ENCODE data around the gene GRM8. TPM values are rescaled to one million over a fixed set of nuclear protein-coding genes. Genes with fewer than 3 reads are reported as not detected.

GRM8 gene
- total RNA-seq, 4 donors from 2014 or later: 0.57 TPM; not detected in 3

- DNase-seq: no peak
- intact Hi-C loops (cut with DNase I): no loop called here
- Histone ChIP-seq H3K27ac (no peak overlapping the region), H3K36me3 (no peaks in the 10 kb centered on the region), H3K4me1 (no peaks in the 10 kb centered on the region), H3K9me3 (no peaks in the 10 kb centered on the region), H3K27me3 (peaks cover 0 to 25% (median 0%) of the 10 kb centered on the region in 4 donors), H3K4me3 (no peak overlapping the region)
- no peak for TF ChIP-seq CTCF (IDR thresholded peaks at IDR 0.05)
- TF ChIP-seq POLR2A (IDR thresholded peaks at IDR 0.05): no peak
- 60 to 87% methylated on average over 1 of the region's 1 CpG for WGBS, 2 donors
These were observed 13.3 kb upstream of the GRM8 start for GRCh38 chr7:127266047-127266446.

- no peak for DNase-seq
- Histone ChIP-seq H3K27me3 (peaks cover 0 to 24% (median 0%) of the 10 kb centered on the region in 4 donors), H3K4me1 (no peaks in the 10 kb centered on the region), H3K36me3 (no peaks in the 10 kb centered on the region), H3K27ac (no peak overlapping the region), H3K9me3 (no peaks in the 10 kb centered on the region), H3K4me3 (no peak overlapping the region)
- TF ChIP-seq POLR2A (IDR thresholded peaks at IDR 0.05) (no peak), CTCF (IDR thresholded peaks at IDR 0.05) (no peak)
- WGBS, 2 donors: 60 to 75% methylated on average over 3 of the region's 3 CpGs
- intact Hi-C loops (cut with DNase I): no loop called here
These were observed 11.5 kb upstream of the GRM8 start for GRCh38 chr7:127264219-127264618.

GRCh38 chr7:127258111-127258510 is 5.4 kb upstream of the GRM8 start:
- no peak overlapping the region for H3K4me3 ChIP-seq
- intact Hi-C loops (cut with DNase I): no loop called here
- H3K36me3 ChIP-seq: no peaks in the 10 kb centered on the region
- DNase-seq: no peak
- H3K27me3 ChIP-seq: peaks cover 0 to 59% (median 0%) of the 10 kb centered on the region in 4 donors
- no peaks in the 10 kb centered on the region for H3K9me3 ChIP-seq
- no peak overlapping the region for H3K27ac ChIP-seq
- H3K4me1 ChIP-seq: peaks cover 0 to 4% (median 0%) of the 10 kb centered on the region in 3 donors
- WGBS, 2 donors: 67 to 75% methylated on average over 4 to 6 of the region's 6 CpGs
- TF ChIP-seq CTCF (IDR thresholded peaks at IDR 0.05) (no peak), POLR2A (IDR thresholded peaks at IDR 0.05) (no peak)

- Histone ChIP-seq H3K36me3 (no peaks in the 10 kb centered on the region), H3K27me3 (peaks cover 0 to 66% (median 3%) of the 10 kb centered on the region in 4 donors)
- intact Hi-C loops (cut with DNase I): no loop called here
These were observed 4.3 kb upstream of the GRM8 start for GRCh38 chr7:127257086-127257485.

More at GRCh38 chr7:127257086-127257485, 4.3 kb upstream of the GRM8 start:
- no peak for DNase-seq
- no peaks in the 10 kb centered on the region for H3K9me3 ChIP-seq
- no peak overlapping the region for H3K4me3 ChIP-seq
- TF ChIP-seq CTCF (IDR thresholded peaks at IDR 0.05): no peak
- no peak for TF ChIP-seq POLR2A (IDR thresholded peaks at IDR 0.05)
- WGBS, 2 donors: 24 to 42% methylated on average over 2 of the region's 2 CpGs
- H3K4me1 ChIP-seq: peaks cover 6 to 14% (median 6%) of the 10 kb centered on the region in 3 donors
- H3K27ac ChIP-seq: no peak overlapping the region
